H9 (cell line): ENCODE measurements around the gene COL4A1. TPM values are rescaled to one million over a fixed set of nuclear protein-coding genes. Genes with fewer than 3 reads are reported as not detected.
A peak's percentile ranks its signal among the peaks of the same experiment; 100 is the strongest.

Source experiments
- DNase-seq: peaks from one replicate; pipeline ENCODE4 v3.0.0-alpha.2; 2017
- H2AFZ ChIP-seq: one replicate; pipeline ENCODE4 v1.6.1; 2013; ENCODE audit warnings: mild to moderate bottlenecking, low read length, control low read depth, moderate library complexity
- H2AK5ac ChIP-seq: 2 replicates; pipeline ENCODE4 v1.6.1; 2013; ENCODE audit warnings: low read length, control low read depth, mixed read lengths; ENCODE audit not compliant: insufficient read length
- H2BK120ac ChIP-seq: one replicate; pipeline ENCODE4 v1.6.1; 2013; ENCODE audit warnings: low read depth, mild to moderate bottlenecking, low read length, control low read depth, inconsistent platforms; ENCODE audit not compliant: poor library complexity, severe bottlenecking
- H2BK12ac ChIP-seq: 2 replicates; pipeline ENCODE4 v1.6.1; 2013; ENCODE audit warnings: low read length, control low read depth, mixed read lengths, low read depth; ENCODE audit not compliant: insufficient read length
- H2BK15ac ChIP-seq: 2 replicates; pipeline ENCODE4 v1.6.1; 2013; ENCODE audit warnings: low read depth, low read length, control low read depth
- H2BK20ac ChIP-seq: one replicate; pipeline ENCODE4 v1.6.1; 2013; ENCODE audit warnings: low read depth, mild to moderate bottlenecking, low read length, control low read depth, inconsistent platforms; ENCODE audit not compliant: poor library complexity, severe bottlenecking
- H2BK5ac ChIP-seq: 2 replicates; pipeline ENCODE4 v1.6.1; 2013; ENCODE audit warnings: low read length, control low read depth, mixed read lengths; ENCODE audit not compliant: insufficient read length
- H3K14ac ChIP-seq: 2 replicates; pipeline ENCODE4 v1.6.1; 2013; ENCODE audit warnings: low read length, control low read depth; ENCODE audit not compliant: insufficient read depth
- H3K18ac ChIP-seq: 2 replicates; pipeline ENCODE4 v1.6.1; 2013; ENCODE audit warnings: low read depth, mild to moderate bottlenecking, mixed read lengths, low read length, control low read depth; ENCODE audit not compliant: insufficient read length
- H3K23ac ChIP-seq: 2 replicates; pipeline ENCODE4 v1.6.1; 2013; ENCODE audit warnings: low read length, control low read depth, mixed read lengths, low read depth; ENCODE audit not compliant: insufficient read length
- H3K23me2 ChIP-seq: 2 replicates; pipeline ENCODE4 v1.6.1; 2013; ENCODE audit warnings: low read depth, mild to moderate bottlenecking, mixed read lengths, low read length, control low read depth; ENCODE audit not compliant: insufficient read length, poor library complexity, severe bottlenecking
- H3K27ac ChIP-seq: 2 replicates; pipeline ENCODE4 v1.5.1; 2013; ENCODE audit warnings: low read length, control low read depth, mixed read lengths, low read depth; ENCODE audit not compliant: insufficient read length
- H3K27me3 ChIP-seq: 2 replicates; pipeline ENCODE4 v1.6.1; 2013; ENCODE audit warnings: low read length, control low read depth, inconsistent platforms; ENCODE audit not compliant: insufficient read depth
- H3K4ac ChIP-seq: 2 replicates; pipeline ENCODE4 v1.6.1; 2013; ENCODE audit warnings: low read depth, mild to moderate bottlenecking, control low read depth, inconsistent platforms, low read length, moderate library complexity
- H3K4me1 ChIP-seq: 2 replicates; pipeline ENCODE4 v1.6.1; 2013; ENCODE audit warnings: low read length, control low read depth, inconsistent platforms; ENCODE audit not compliant: insufficient read depth
- H3K4me2 ChIP-seq: 2 replicates; pipeline ENCODE4 v1.6.1; 2013; ENCODE audit warnings: low read length, control low read depth, mixed read lengths; ENCODE audit not compliant: insufficient read length, insufficient read depth
- H3K56ac ChIP-seq: 2 replicates; pipeline ENCODE4 v1.6.1; 2013; ENCODE audit warnings: low read depth, mild to moderate bottlenecking, mixed read lengths, low read length, control low read depth; ENCODE audit not compliant: insufficient read length
- H3K79me1 ChIP-seq: 2 replicates; pipeline ENCODE4 v1.6.1; 2013; ENCODE audit warnings: low read depth, mild to moderate bottlenecking, moderate library complexity, low read length, control low read depth, inconsistent platforms; ENCODE audit not compliant: insufficient read depth, poor library complexity, severe bottlenecking
- H3K79me2 ChIP-seq: 2 replicates; pipeline ENCODE4 v1.6.1; 2013; ENCODE audit warnings: low read length, control low read depth, inconsistent platforms; ENCODE audit not compliant: insufficient read depth
- H3K9ac ChIP-seq: 2 replicates; pipeline ENCODE4 v1.6.1; 2013; ENCODE audit warnings: low read length, control low read depth, mixed read lengths; ENCODE audit not compliant: insufficient read length; ENCODE audit errors: extremely low read depth
- H3K9me3 ChIP-seq: one replicate; pipeline ENCODE4 v1.6.1; 2013; ENCODE audit warnings: low read depth, low read length, inconsistent platforms; ENCODE audit not compliant: control insufficient read depth
- H3T11ph ChIP-seq: one replicate; pipeline ENCODE4 v1.6.1; 2013; ENCODE audit warnings: mild to moderate bottlenecking, low read length, control low read depth, inconsistent platforms
- H4K20me1 ChIP-seq: one replicate; pipeline ENCODE4 v1.6.1; 2013; ENCODE audit not compliant: control insufficient read depth, insufficient read length, insufficient read depth
- H4K5ac ChIP-seq: 2 replicates; pipeline ENCODE4 v1.6.1; 2013; ENCODE audit warnings: low read depth, mild to moderate bottlenecking, mixed read lengths, low read length, control low read depth; ENCODE audit not compliant: insufficient read length
- H4K8ac ChIP-seq: replicated peaks from 2 replicates; pipeline ENCODE4 v1.6.1; 2013; ENCODE audit warnings: low read length, control low read depth, mixed read lengths, low read depth; ENCODE audit not compliant: insufficient read length
- H4K91ac ChIP-seq: 2 replicates; pipeline ENCODE4 v1.6.1; 2013; ENCODE audit warnings: low read depth, mild to moderate bottlenecking, moderate library complexity, mixed read lengths, low read length, control low read depth; ENCODE audit not compliant: insufficient read length
- H3K27ac Mint-ChIP-seq, 3 experiments: 2 replicates in 2 of 3; 3 replicates in 1 of 3; pipeline ENCODE4 v1.8.0; 2020 to 2021; ENCODE audit warnings: mixed read lengths in 3 of 3, mild to moderate bottlenecking in 1 of 3, moderate library complexity in 1 of 3
- H3K27me3 Mint-ChIP-seq: 2 replicates; pipeline ENCODE4 v1.8.0; 2021; ENCODE audit warnings: low read depth, mild to moderate bottlenecking, moderate library complexity, mixed read lengths
- H3K36me3 Mint-ChIP-seq, 3 experiments: 2 replicates in 2 of 3; 3 replicates in 1 of 3; pipeline ENCODE4 v1.8.0; 2020 to 2021; ENCODE audit warnings: low read depth in 3 of 3, mixed read lengths in 3 of 3; ENCODE audit not compliant: insufficient read depth in 1 of 3
- H3K4me1 Mint-ChIP-seq, 2 experiments: 2 replicates each; pipeline ENCODE4 v1.8.0; 2020; ENCODE audit warnings: mixed read lengths in 2 of 2
- H3K4me3 Mint-ChIP-seq, 2 experiments: 2 replicates in 1 of 2; 3 replicates in 1 of 2; pipeline ENCODE4 v1.8.0; 2020 to 2021; ENCODE audit warnings: mild to moderate bottlenecking in 2 of 2, mixed read lengths in 2 of 2, moderate library complexity in 1 of 2
- H3K9me3 Mint-ChIP-seq, 2 experiments: 2 replicates in 1 of 2; 3 replicates in 1 of 2; pipeline ENCODE4 v1.8.0; 2020; ENCODE audit warnings: mild to moderate bottlenecking in 2 of 2, mixed read lengths in 2 of 2, moderate library complexity in 1 of 2
- CTCF ChIP-seq: fragments of 200-600 bp; sonication (generic); conservative IDR thresholded peaks from 3 replicates; pipeline ENCODE4 v1.8.0; 2021; ENCODE audit warnings: antibody characterized with exemption, mild to moderate bottlenecking
- WGBS: extraction: QIAGEN DNeasy Blood & Tissue Kit; methylation state at CpG from one replicate; pipeline ENCODE4 v1.1.7; 2013; ENCODE audit warnings: missing lambda C conversion rate, low lambda C conversion rate, mixed read lengths; ENCODE audit not compliant: insufficient read length; ENCODE audit errors: extremely low coverage; 5-methylcytosine and 5-hydroxymethylcytosine counted together
- total RNA-seq: library from RNA; stranded (reverse); gene quantifications from 2 replicates; pipeline ENCODE4 v1.2.1, GENCODE V29; 2021

The COL4A1 gene
- total RNA-seq, 1 experiment from 2014 or later = 73.1 TPM

- H3K27me3 ChIP-seq = no peaks in the 10 kb centered on the region; the same call in 1 of the 2 replicates
- no peak overlapping the region for H3K4ac ChIP-seq
- Mint-ChIP-seq H3K9me3 (no peaks in the 10 kb centered on the region; a peak in 1 of 5 replicates), H3K4me1 (peaks cover 18 to 28% of the 10 kb centered on the region in 2 experiments), H3K27ac (no peak overlapping the region), H3K36me3 (peaks cover 8 to 22% (median 14%) of the 10 kb centered on the region in 3 experiments), H3K27me3 (peaks cover 13% of the 10 kb centered on the region), H3K4me3 (no peak overlapping the region)
- no peak overlapping the region for H3K9ac ChIP-seq
- no peak overlapping the region for H3K27ac ChIP-seq
- no peak overlapping the region for H3K56ac ChIP-seq
- no peak overlapping the region for H4K5ac ChIP-seq
- H3K9me3 ChIP-seq = no peaks in the 10 kb centered on the region
- no peak overlapping the region for H3K18ac ChIP-seq
- no peaks in the 10 kb centered on the region; the same call in 1 of the 2 replicates for H3K4me1 ChIP-seq
- H2BK120ac ChIP-seq = no peak overlapping the region
- no peak overlapping the region for H3K23ac ChIP-seq
- H3K23me2 ChIP-seq = peaks cover 18% of the 10 kb centered on the region
- H4K8ac ChIP-seq = no peak overlapping the region
- TF ChIP-seq CTCF = no peak
- H2BK15ac ChIP-seq = no peak overlapping the region
- H3K79me2 ChIP-seq = peaks cover 4% of the 10 kb centered on the region; the same call in 1 of the 2 replicates
- H2AFZ ChIP-seq = no peak overlapping the region
- peak; percentile 17 for DNase-seq
- H3T11ph ChIP-seq = no peak overlapping the region
- no peak overlapping the region for H2BK5ac ChIP-seq
- H3K4me2 ChIP-seq = no peak overlapping the region
- no peak overlapping the region for H2BK20ac ChIP-seq
- no peak overlapping the region for H2AK5ac ChIP-seq
- H2BK12ac ChIP-seq = no peak overlapping the region
- no CpG with 5 or more reads among the region's 4 CpGs for WGBS
- H3K79me1 ChIP-seq = no peaks in the 10 kb centered on the region
- H4K20me1 ChIP-seq = no peaks in the 10 kb centered on the region
- H3K14ac ChIP-seq = no peak overlapping the region; the same call in 1 of the 2 replicates
- H4K91ac ChIP-seq = no peak overlapping the region
Observed at GRCh38 chr13:110312339-110313031, 5.5 kb upstream of the COL4A1 start.
